GM19035 (cell line): ENCODE data around the gene ME3.

Experiments
- ATAC-seq: cut with Tn5 transposase; IDR thresholded peaks from one replicate; pipeline ENCODE4 v1.9.1; 2021; ENCODE audit not compliant: unreplicated experiment

Gene ME3

DNA sequence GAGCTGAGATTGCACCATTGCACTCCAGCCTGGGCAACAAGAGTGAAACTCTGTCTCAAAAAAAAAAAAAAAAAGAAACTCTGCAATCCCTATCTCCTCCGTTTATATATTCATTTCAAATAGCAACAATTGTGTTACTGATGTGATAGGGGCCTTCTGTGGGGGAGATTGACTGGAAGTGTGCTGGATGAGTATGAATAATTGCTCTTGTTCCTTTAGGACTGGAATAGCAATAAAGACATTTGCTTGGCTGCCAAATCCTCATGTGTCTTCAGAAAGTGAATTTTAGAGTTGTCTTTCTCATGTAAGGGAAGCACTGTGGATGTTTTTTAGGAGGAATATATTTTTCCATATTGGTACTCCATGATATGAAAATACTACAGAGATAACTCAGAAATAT lies 21.1 kb upstream of the ME3 start:
- ATAC-seq: no peak

DNA sequence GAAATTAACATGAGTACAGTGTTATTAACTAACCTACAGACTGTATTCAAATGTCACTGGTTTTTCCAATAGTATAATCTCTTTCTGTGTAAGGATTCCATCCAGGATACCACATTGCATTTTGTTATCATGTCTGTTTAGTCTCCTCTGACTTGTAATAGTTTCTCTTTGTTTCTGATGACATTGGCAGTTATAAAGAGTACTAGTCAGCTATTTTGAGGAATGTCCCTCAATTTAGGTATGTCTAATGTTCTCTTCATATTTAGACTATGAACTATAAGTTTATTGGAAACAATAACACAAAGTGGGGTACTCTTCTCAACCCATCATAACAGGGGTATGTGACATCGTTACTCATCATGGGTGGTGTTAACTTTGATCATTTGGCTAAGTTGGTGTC lies 20.3 kb upstream of the ME3 start:
- no peak for ATAC-seq

DNA sequence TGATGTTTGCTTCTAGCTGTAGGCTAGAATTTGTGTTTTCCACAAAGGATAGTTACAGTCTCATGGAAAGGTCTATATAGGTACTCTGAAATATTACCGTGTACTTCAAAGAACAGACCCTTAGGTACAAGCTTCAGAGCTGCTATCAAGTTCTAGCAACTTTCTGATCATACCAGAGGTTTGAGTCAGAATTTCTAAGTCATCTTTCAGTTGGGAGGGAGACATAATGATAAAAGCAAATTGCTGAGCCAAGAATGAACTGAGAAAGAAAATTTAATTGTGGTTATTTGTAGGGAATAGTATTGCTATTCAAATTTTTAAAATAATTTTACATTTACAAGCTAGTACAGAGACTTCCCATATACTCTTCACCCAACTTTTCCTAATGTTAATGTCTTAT lies 19.9 kb upstream of the ME3 start:
- ATAC-seq: no peak

DNA sequence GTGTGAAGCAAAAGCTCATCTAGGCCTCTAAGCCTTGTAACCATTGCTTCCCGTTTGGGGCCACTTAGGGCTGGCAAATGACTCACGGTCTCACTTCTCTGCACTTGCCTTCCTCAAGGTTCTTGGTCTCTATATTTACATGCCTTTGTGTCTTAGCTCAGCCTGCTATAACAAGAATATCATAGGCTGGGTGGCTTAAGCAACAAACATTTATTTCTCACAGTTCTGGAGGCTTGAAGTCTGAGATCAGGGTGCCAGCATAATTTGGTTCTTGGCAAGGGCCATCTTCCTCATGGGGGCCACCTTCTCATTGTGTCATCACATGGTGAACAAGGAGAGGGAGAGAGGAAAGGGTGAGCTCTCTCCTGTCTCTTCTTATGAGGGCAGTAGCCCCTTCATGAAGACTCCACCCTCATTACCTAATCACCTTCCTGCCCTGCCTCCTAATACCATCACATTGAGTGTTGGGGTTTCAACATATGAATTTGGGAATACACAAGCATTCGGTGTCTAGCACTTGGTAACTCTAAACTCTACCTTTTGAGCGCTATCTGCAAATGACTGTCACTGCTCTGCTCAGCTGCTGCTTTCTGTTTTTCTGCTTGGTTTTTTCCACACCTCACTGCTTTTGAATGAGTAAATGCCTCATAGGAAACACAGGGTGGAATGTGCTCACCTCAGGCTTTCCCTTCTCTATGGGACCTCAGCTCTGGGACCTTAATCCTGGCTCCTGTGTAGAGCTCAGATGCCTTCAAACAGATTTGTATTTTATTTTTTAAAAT lies 16.2 kb upstream of the ME3 start:
- peak; percentile 73 for ATAC-seq

DNA sequence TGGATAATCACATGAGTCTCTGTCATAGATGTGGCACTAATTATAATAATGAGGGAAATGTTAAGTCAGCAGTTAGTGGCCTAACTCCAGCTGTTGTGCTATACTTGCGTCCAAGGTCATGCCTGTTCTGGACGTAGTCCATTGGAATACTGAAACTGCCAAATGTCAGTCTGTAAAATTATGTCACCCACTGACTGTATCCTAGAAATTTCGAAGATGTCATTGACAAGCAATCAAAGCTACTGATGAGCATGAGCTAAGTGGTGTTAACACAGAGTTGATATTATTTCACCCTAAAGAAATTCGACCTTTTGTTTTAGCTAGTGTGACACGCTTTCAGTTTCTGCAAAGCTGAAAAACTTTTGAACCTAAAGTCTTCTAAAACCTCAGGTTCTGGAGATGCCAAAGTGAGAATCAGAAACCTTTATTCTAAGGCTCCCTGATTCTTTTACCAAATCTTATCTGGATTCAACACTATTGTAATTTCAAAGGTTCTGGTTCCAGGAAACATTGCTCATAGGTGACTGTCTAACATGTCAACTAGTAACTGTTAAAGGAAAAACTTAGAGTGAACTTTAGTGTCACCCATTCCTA lies 14.9 kb upstream of the ME3 start:
- no peak for ATAC-seq

GRCh38 chr11:86686531-86686930 lies 14.1 kb upstream of the ME3 start:
- ATAC-seq: no peak

DNA sequence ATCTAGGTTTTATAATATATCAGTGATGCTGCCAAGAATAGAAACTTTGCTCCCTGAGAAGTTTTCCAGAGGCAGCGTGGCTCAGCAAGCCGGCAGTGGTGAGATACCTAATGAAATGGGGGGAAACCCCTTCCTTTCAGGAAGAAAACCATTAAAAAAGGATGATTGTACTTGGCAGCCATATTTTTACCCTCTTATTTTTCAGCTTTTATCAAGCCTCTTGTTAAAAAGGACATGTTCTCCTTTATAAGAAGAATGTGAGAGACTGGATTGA lies 9.0 kb upstream of the ME3 start:
- no peak for ATAC-seq

DNA sequence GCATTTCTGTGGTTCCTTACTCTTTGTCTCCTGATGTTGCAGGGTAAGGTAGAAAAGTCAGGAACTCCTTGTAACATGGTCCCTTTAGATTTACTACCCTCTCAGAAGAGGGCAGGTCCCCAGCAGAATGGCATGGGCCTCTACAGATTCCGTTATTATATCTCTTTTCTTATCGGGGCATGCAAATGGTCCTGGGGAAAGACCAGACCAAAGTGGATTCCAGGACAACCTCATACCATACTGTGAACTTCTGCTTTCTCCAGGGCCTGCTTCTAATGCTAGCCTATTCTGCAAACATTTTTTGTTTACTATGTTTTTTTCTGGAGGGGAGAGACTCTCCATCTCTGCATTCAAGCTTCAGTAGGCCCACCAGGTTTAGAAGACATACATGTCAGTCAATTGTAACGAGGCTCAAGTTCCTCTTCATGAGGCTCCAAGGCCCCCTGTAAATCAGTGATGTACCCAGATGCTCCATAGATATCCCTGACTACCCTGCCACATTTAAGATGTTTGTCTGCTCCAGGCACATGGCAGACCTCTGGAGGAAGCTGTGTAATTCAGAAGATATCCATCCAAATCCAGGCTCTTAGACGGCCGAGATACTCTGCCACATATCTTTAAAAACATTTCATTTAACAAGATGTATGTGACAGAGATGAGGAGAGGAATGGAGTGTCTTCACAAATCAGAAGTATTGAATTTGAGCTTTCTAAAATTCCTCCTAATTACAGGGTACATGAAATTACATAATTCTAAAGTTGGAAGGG lies 8.5 kb upstream of the ME3 start:
- ATAC-seq: no peak

DNA sequence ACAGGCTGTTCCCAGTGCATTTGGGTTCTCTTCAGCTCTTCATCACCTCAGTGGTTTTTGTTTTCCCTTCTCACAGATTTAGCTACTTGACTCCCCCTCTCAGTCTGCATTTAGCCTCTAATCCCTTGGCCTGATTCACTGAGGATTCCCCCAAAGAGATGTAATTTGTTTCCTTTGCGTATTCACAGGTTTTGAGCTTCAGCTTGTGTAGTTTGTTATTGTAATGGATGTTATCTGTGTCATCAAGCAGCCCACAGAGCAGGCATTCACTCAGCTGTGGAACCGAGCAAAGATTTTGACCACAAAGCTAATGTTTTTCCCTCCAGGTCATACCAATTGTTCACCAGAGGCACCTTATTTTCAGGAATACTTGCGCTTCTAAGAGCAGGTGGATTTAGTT lies 6.4 kb upstream of the ME3 start:
- no peak for ATAC-seq

- ATAC-seq: no peak
Observed at GRCh38 chr11:86678296-86678695, 5.9 kb upstream of the ME3 start.

- ATAC-seq: no peak
Observed at GRCh38 chr11:86676533-86677154, 4.2 kb upstream of the ME3 start.

GRCh38 chr11:86676010-86676409 lies 3.6 kb upstream of the ME3 start:
- ATAC-seq: no peak

DNA sequence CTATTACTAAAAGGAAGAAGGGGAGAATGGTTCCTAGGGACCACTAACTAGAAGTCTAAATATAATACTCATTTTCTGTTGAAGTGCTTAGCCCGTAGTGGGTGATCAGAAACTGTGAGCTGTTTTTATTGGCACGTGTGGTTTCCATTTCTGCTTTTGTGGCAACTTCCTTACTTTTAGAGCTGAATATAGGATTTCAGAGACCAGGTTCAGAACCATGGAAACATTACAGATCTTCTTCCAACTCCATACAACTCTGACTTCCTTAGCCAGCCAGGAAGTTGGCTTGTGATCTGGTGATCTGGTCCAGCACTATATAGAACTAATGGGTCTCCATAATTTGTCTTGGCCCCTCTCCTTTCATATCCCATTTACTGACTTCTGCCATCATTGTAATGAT lies 2.6 kb upstream of the ME3 start:
- ATAC-seq: no peak

- no peak for ATAC-seq
Observed at GRCh38 chr11:86673872-86674750, 1.7 kb upstream of the ME3 start.

GRCh38 chr11:86673055-86673843 lies 833 bp upstream of the ME3 start:
- no peak for ATAC-seq

GRCh38 chr11:86671531-86672006 lies 847 bp downstream of the ME3 start:
- ATAC-seq: peak; percentile 23

- no peak for ATAC-seq
Observed at GRCh38 chr11:86670911-86671310, 1.5 kb downstream of the ME3 start.

DNA sequence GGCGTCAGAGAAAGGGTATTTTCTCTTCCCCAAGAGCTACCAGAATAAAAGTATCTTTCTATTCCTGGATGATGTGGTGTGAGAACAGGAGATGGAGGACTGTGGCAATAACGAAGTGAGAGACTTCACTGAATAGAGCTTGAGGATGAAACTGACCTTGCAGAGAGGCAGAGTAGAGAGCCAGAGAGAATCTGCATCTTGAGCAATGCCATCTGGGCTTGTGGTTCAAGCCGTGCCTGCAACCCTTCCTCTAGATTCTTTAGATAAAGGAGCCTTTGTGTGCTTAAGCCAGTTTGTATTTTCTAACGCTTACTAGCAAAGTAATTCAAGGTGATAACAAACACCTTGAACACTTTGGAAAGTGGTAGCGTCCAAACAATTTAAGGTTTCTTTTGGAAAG lies 2.2 kb downstream of the ME3 start:
- no peak for ATAC-seq

DNA sequence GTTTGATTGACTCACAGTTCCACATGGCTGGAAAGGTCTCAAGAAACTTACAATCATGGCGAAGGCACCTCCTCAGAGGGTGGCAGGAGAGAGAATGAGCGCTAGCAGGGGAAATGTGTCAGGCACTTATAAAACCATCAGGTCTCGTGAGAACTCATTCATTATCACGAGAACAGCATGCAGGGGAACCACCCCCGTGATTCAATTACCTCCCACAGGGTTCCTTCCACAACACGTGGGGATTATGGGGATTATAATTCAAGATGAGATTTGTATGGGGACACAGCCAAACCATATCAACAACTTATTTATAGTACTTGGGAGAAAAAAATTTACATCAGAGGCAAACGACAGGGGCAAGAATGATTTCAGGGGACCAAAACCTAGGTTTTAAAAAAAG lies 3.0 kb downstream of the ME3 start:
- no peak for ATAC-seq

DNA sequence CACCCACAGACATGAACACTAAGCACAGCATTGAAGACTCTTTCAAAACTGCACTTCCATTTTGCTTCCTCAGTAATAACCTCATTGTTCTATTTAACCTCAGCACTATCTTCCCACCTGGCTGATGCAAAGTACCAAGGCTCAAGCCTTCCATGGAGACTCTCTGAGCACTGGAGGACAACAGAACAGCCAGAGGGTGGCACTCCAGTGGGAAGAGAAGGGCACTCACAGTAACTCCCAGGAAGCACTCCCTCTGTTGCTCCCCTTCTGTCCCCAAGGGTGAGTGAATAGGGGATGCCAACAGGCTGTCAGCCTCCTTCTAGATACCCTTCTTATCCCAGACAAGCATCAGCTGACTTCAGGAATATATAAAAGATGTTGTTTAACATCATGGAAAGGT lies 3.5 kb downstream of the ME3 start:
- ATAC-seq: no peak
